ENCODE results near the gene APBB1. TPM values are rescaled to one million over a fixed set of nuclear protein-coding genes. Genes with fewer than 3 reads are reported as not detected.

APBB1 gene
- total and polyA plus RNA-seq, 2 experiments from 2014 or later: 43.1 to 46.2 TPM

- TF ChIP-seq EZH2phosphoT487 (IDR thresholded peaks at IDR 0.05; ENCODE audit: insufficient read depth, low read depth) (no peak), EZH2 (IDR thresholded peaks at IDR 0.05; ENCODE audit: insufficient read depth, poor library complexity, severe bottlenecking) (no peak)
- H3K9me2 ChIP-seq (ENCODE audit: insufficient read depth): no peaks in the 10 kb centered on the region
- WGBS, 2 experiments (ENCODE audit: low coverage in 1 of 2, low lambda C conversion rate in 2 of 2, missing lambda C conversion rate in 2 of 2): 96% methylated on average over 14 to 18 of the region's 18 CpGs
- H3K36me3 ChIP-seq (ENCODE audit: low read depth): no peaks in the 10 kb centered on the region
- H3K4me2 ChIP-seq (ENCODE audit: unreplicated experiment): no peak overlapping the region
- no peaks in the 10 kb centered on the region for H4K20me1 ChIP-seq (ENCODE audit: insufficient read depth)
- H3K9ac ChIP-seq: no peak overlapping the region
- peaks cover 12% of the 10 kb centered on the region for H3K4me1 ChIP-seq (ENCODE audit: insufficient read depth)
- H3K4me3 ChIP-seq: no peak overlapping the region
- no peaks in the 10 kb centered on the region for H3K27me3 ChIP-seq (replicated peaks; ENCODE audit: insufficient read depth)
- in situ Hi-C loops (cut with MboI): no loop called here
- no peaks in the 10 kb centered on the region for H3K9me3 ChIP-seq (ENCODE audit: low read depth)
- DNase-seq: no peak
- no peak overlapping the region for H3K27ac ChIP-seq
- peaks cover 5% of the 10 kb centered on the region; the same call in 1 of the 2 replicates for H3K79me2 ChIP-seq (ENCODE audit: insufficient read depth)
- H2AFZ ChIP-seq: no peak overlapping the region
- peaks cover 32% of the 10 kb centered on the region for H3F3A ChIP-seq (ENCODE audit: insufficient read depth)
Observed at GRCh38 chr11:6391537-6392134, 27.3 kb downstream of the APBB1 start.

GRCh38 chr11:6390718-6391469 lies 28.0 kb downstream of the APBB1 start:
- H4K20me1 ChIP-seq (ENCODE audit: insufficient read depth): no peaks in the 10 kb centered on the region
- H3K4me1 ChIP-seq (ENCODE audit: insufficient read depth): peaks cover 12% of the 10 kb centered on the region
- TF ChIP-seq EZH2phosphoT487 (IDR thresholded peaks at IDR 0.05; ENCODE audit: insufficient read depth, low read depth) (no peak), EZH2 (IDR thresholded peaks at IDR 0.05; ENCODE audit: insufficient read depth, poor library complexity, severe bottlenecking) (no peak)
- H3K9me2 ChIP-seq (ENCODE audit: insufficient read depth): no peaks in the 10 kb centered on the region
- peak overlapping the region; percentile 83 for H3K4me3 ChIP-seq
- H3K9me3 ChIP-seq (ENCODE audit: low read depth): no peaks in the 10 kb centered on the region
- peak; percentile 62 for DNase-seq
- peak overlapping the region; percentile 89 for H3K4me2 ChIP-seq (ENCODE audit: unreplicated experiment)
- WGBS, 2 experiments (ENCODE audit: low coverage in 1 of 2, low lambda C conversion rate in 2 of 2, missing lambda C conversion rate in 2 of 2): 20 to 30% methylated on average over 19 of the region's 19 CpGs
- peak overlapping the region; percentile 76 for H2AFZ ChIP-seq
- H3F3A ChIP-seq (ENCODE audit: insufficient read depth): peaks cover 27% of the 10 kb centered on the region
- no peaks in the 10 kb centered on the region for H3K36me3 ChIP-seq (ENCODE audit: low read depth)
- in situ Hi-C loops (cut with MboI): no loop called here
- no peaks in the 10 kb centered on the region for H3K27me3 ChIP-seq (replicated peaks; ENCODE audit: insufficient read depth)
- H3K9ac ChIP-seq: peak overlapping the region; percentile 84
- peak overlapping the region; percentile 47 for H3K27ac ChIP-seq
- H3K79me2 ChIP-seq (ENCODE audit: insufficient read depth): peaks cover 5% of the 10 kb centered on the region; the same call in 1 of the 2 replicates

- 1% methylated on average over 35 to 48 of the region's 63 CpGs for WGBS, 2 experiments (ENCODE audit: low coverage in 1 of 2, low lambda C conversion rate in 2 of 2, missing lambda C conversion rate in 2 of 2)
- in situ Hi-C loops (cut with MboI): loop anchor here (10.0 kb wide), 1 partner anchor 55 kb away; the partner anchor contains the start of gene HPX
- peak within 1 kb of the TSS; percentile 84 for H3K9ac ChIP-seq
- peak; percentile 84 for DNase-seq
- TF ChIP-seq EZH2 (IDR thresholded peaks at IDR 0.05; ENCODE audit: insufficient read depth, poor library complexity, severe bottlenecking) (no peak), EZH2phosphoT487 (IDR thresholded peaks at IDR 0.05; ENCODE audit: insufficient read depth, low read depth) (no peak)
- H3K27ac ChIP-seq: peak within 1 kb of the TSS; percentile 47
- H3K9me3 ChIP-seq (ENCODE audit: low read depth): no peaks in the 10 kb centered on the region
- peaks cover 5% of the 10 kb centered on the region; the same call in 1 of the 2 replicates for H3K79me2 ChIP-seq (ENCODE audit: insufficient read depth)
- peak within 1 kb of the TSS; percentile 89 for H3K4me2 ChIP-seq (ENCODE audit: unreplicated experiment)
- H3F3A ChIP-seq (ENCODE audit: insufficient read depth): peaks cover 27% of the 10 kb centered on the region
- peaks cover 12% of the 10 kb centered on the region for H3K4me1 ChIP-seq (ENCODE audit: insufficient read depth)
- no peaks in the 10 kb centered on the region for H4K20me1 ChIP-seq (ENCODE audit: insufficient read depth)
- H2AFZ ChIP-seq: peak within 1 kb of the TSS; percentile 76
- H3K4me3 ChIP-seq: peak within 1 kb of the TSS; percentile 83
- no peaks in the 10 kb centered on the region for H3K9me2 ChIP-seq (ENCODE audit: insufficient read depth)
- H3K36me3 ChIP-seq (ENCODE audit: low read depth): no peaks in the 10 kb centered on the region
- H3K27me3 ChIP-seq (replicated peaks; ENCODE audit: insufficient read depth): no peaks in the 10 kb centered on the region
Observed at GRCh38 chr11:6389905-6390717, 28.8 kb downstream of the APBB1 start, which contains the start of gene SMPD1. Gene SMPD1, plus strand, starts transcription at chr11:6390474. Its CDS starts 125 bp downstream, at chr11:6390599.

- H3K36me3 ChIP-seq (ENCODE audit: low read depth): no peaks in the 10 kb centered on the region
- H3K4me3 ChIP-seq: no peak overlapping the region
- no peaks in the 10 kb centered on the region for H3K9me2 ChIP-seq (ENCODE audit: insufficient read depth)
- 95% methylated on average over 1 of the region's 1 CpG for WGBS, 2 experiments (ENCODE audit: low coverage in 1 of 2, low lambda C conversion rate in 2 of 2, missing lambda C conversion rate in 2 of 2)
- H3K79me2 ChIP-seq (ENCODE audit: insufficient read depth): peaks cover 5% of the 10 kb centered on the region; the same call in 1 of the 2 replicates
- H3K9me3 ChIP-seq (ENCODE audit: low read depth): no peaks in the 10 kb centered on the region
- H3K27me3 ChIP-seq (replicated peaks; ENCODE audit: insufficient read depth): no peaks in the 10 kb centered on the region
- H3K4me1 ChIP-seq (ENCODE audit: insufficient read depth): peaks cover 12% of the 10 kb centered on the region
- H3F3A ChIP-seq (ENCODE audit: insufficient read depth): peaks cover 27% of the 10 kb centered on the region
- in situ Hi-C loops (cut with MboI): loop anchor here (10.0 kb wide), 1 partner anchor 56 kb away; the partner anchor contains the start of gene HPX
- no peak overlapping the region for H3K9ac ChIP-seq
- no peak overlapping the region for H3K4me2 ChIP-seq (ENCODE audit: unreplicated experiment)
- no peak for DNase-seq
- 0 out of 2 replicates have a peak overlapping the region, but pooled peaks have one; percentile 76 for H2AFZ ChIP-seq
- H4K20me1 ChIP-seq (ENCODE audit: insufficient read depth): no peaks in the 10 kb centered on the region
- no peak overlapping the region for H3K27ac ChIP-seq
- no peak for TF ChIP-seq EZH2phosphoT487 (IDR thresholded peaks at IDR 0.05; ENCODE audit: insufficient read depth, low read depth)
- no peak for TF ChIP-seq EZH2 (IDR thresholded peaks at IDR 0.05; ENCODE audit: insufficient read depth, poor library complexity, severe bottlenecking)
Observed at GRCh38 chr11:6388748-6389147, 30.1 kb downstream of the APBB1 start.
